ENCODE measurements around the gene KIF12. TPM values are rescaled to one million over a fixed set of nuclear protein-coding genes. Genes with fewer than 3 reads are reported as not detected.
A peak's percentile ranks its signal among the peaks of the same experiment; 100 is the strongest.

Gene KIF12
- total RNA-seq, 1 donor from 2014 or later, result not detected

DNA sequence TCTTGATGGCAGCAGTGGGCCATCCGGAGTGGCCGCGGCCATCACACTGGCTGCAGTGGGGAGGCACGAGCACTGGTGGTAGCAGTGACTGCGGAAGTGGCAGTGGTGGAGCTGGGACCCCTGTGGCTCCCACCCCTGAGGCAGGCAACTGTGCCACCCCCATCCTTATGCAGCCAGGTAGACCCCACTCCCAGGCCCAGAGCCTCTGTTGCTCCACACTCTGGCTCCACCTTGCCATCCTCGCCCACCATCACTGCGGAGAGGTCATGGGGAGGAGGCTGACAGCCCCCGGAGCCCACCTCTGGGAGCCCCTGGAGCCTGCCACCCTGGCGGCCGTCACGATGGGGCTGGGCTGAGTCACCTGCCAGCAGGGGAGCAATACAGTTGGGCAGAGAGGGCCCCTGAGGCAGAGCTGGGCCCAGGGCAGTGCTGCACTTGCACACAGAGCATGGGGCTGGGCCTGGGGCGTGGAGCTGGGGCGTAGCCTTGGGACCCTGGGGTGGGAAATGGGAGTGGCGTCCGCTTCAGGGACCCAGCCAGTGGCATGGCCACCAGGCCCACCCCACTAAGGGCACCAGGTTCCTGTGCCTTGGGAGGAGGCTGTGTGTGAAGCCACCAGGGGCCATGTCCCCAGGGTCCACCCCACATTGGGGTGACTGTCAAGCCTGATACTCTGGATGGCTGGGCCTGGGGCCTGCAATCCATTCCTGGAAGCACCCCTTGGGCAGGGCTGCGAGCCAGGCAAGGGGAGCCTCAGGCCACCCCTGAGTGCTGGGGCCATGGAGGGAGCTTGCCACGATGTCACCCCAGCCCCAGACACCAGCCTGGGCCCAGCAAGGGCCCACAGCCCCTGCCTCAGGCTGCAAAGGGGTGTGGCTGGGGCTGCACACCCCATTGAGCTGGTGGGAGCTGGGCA lies 28.6 kb downstream of the KIF12 start:
- Histone ChIP-seq H3K36me3 (no peaks in the 10 kb centered on the region), H3K9me3 (no peaks in the 10 kb centered on the region), H3K4me1 (peaks cover 0 to 3% of the 10 kb centered on the region in 2 donors), H3K4me3 (no peak overlapping the region), H3K27ac (no peak overlapping the region), H3K27me3 (no peaks in the 10 kb centered on the region)
- intact Hi-C loops (cut with DNase I), result loop anchor here (5.0 kb wide), 1 partner anchor 263 kb away; no protein-coding TSS in a partner anchor
- DNase-seq (ENCODE audit: low spot score in 2 of 2), result peak in 1 of 2 donors; percentile 44
- TF ChIP-seq CTCF (IDR thresholded peaks at IDR 0.05), result no peak

GRCh38 chr9:114069476-114070187 lies 29.5 kb downstream of the KIF12 start:
- Histone ChIP-seq H3K27me3 (no peaks in the 10 kb centered on the region), H3K4me1 (peaks cover 0 to 3% of the 10 kb centered on the region in 2 donors), H3K9me3 (no peaks in the 10 kb centered on the region), H3K27ac (no peak overlapping the region), H3K36me3 (no peaks in the 10 kb centered on the region), H3K4me3 (no peak overlapping the region)
- DNase-seq (ENCODE audit: low spot score in 2 of 2), result peak in 1 of 2 donors; percentile 58
- intact Hi-C loops (cut with DNase I), result loop anchor here (5.0 kb wide), 1 partner anchor 262 kb away; no protein-coding TSS in a partner anchor
- TF ChIP-seq CTCF (IDR thresholded peaks at IDR 0.05), result no peak

DNA sequence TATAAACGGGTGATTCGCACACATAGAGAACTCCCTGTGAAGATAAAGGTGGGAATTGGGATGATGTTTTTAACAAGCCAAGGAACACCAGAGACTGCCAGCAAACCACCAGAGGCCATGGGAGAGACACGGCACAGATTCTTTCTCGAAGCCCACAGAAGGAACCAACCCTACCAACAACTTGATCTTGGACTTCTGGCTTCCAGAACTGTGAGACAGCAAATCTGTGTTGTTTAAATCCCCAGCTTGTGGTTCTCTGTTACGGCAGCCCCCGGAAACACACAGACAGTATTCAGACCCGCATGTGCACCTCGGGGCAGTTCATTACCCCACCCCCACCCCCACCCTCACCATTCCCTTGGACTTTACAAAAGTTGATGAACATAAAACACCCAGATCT lies 33.8 kb downstream of the KIF12 start:
- Histone ChIP-seq H3K4me1 (peaks cover 0 to 2% of the 10 kb centered on the region in 2 donors), H3K4me3 (no peak overlapping the region), H3K36me3 (no peaks in the 10 kb centered on the region), H3K27ac (no peak overlapping the region), H3K9me3 (no peaks in the 10 kb centered on the region), H3K27me3 (no peaks in the 10 kb centered on the region)
- no peak for TF ChIP-seq CTCF (IDR thresholded peaks at IDR 0.05)
- intact Hi-C loops (cut with DNase I), result no loop called here
- peak in 1 of 2 donors; percentile 18 for DNase-seq (ENCODE audit: low spot score in 2 of 2)

- Histone ChIP-seq H3K9me3 (no peaks in the 10 kb centered on the region), H3K27me3 (no peaks in the 10 kb centered on the region), H3K4me3 (no peak overlapping the region), H3K36me3 (no peaks in the 10 kb centered on the region), H3K27ac (no peak overlapping the region), H3K4me1 (peaks cover 5 to 18% of the 10 kb centered on the region in 2 donors)
- DNase-seq (ENCODE audit: low spot score in 2 of 2), result peak in 1 of 2 donors; percentile 25
- TF ChIP-seq CTCF (IDR thresholded peaks at IDR 0.05), result no peak
- intact Hi-C loops (cut with DNase I), result no loop called here
Observed at GRCh38 chr9:114061830-114062474, 37.1 kb downstream of the KIF12 start.

DNA sequence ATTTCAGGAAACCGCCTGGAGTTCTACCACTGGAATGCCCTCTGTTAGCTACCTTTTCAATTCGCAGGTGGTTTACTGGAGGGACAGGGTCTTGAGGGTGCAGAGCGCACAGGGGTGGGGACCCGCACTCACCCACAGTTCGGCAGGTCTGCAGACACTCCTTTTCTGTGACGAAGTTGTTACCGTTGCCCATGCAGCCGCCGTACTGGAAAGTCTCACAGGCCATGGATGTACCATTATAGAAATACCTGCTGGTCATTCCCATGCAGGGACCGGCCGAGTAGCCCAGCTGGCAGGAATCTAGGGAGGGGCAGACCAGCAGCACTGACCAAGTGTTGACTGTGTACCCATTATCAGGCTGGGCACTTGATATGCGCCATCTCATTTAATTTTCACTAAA lies 37.8 kb downstream of the KIF12 start:
- no peaks in the 10 kb centered on the region for H3K9me3 ChIP-seq
- H3K27me3 ChIP-seq, result no peaks in the 10 kb centered on the region
- DNase-seq (ENCODE audit: low spot score in 2 of 2), result peak in 1 of 2 donors; percentile 42
- intact Hi-C loops (cut with DNase I), result no loop called here
- H3K4me1 ChIP-seq, result peaks cover 5 to 18% of the 10 kb centered on the region in 2 donors
- no peak overlapping the region for H3K27ac ChIP-seq
- no peak overlapping the region for H3K4me3 ChIP-seq
- no peaks in the 10 kb centered on the region for H3K36me3 ChIP-seq
- TF ChIP-seq CTCF (IDR thresholded peaks at IDR 0.05), result no peak

All from ascending aorta (tissue), 2 donors.